HK-2 (cell line): ENCODE results near the gene NUP85.
"Not testable (repeated sequence)": the region's sequence is repeated elsewhere in the genome, so short reads cannot be mapped to it uniquely, and the experiment has no call there.

ENCODE experiments used
- DNase-seq: peaks from one replicate; pipeline ENCODE4 v3.0.0-alpha.2; 2018; ENCODE audit not compliant: unreplicated experiment

NUP85 gene

GRCh38 chr17:75241996-75242460 lies 36.5 kb downstream of the NUP85 start:
- no peak for DNase-seq

GRCh38 chr17:75242461-75243042 lies 37.1 kb downstream of the NUP85 start:
- no peak for DNase-seq

- no peak for DNase-seq
These were observed 38.8 kb downstream of the NUP85 start for GRCh38 chr17:75244133-75244866.

GRCh38 chr17:75245011-75245410 lies 39.5 kb downstream of the NUP85 start:
- no peak for DNase-seq

- no peak for DNase-seq
These were observed 40.9 kb downstream of the NUP85 start for GRCh38 chr17:75246404-75246803.

GRCh38 chr17:75249564-75249963 lies 44.1 kb downstream of the NUP85 start:
- no peak for DNase-seq

GRCh38 chr17:75250009-75250471 lies 44.6 kb downstream of the NUP85 start:
- no peak for DNase-seq

- DNase-seq, result no peak
These were observed 46.7 kb downstream of the NUP85 start for GRCh38 chr17:75252039-75252816.

GRCh38 chr17:75255954-75256698 lies 50.6 kb downstream of the NUP85 start:
- DNase-seq, result not testable (repeated sequence)

GRCh38 chr17:75257228-75257627 lies 51.7 kb downstream of the NUP85 start:
- not testable (repeated sequence) for DNase-seq

- DNase-seq, result no peak
These were observed 55.3 kb downstream of the NUP85 start for GRCh38 chr17:75260641-75261335.

- peak; percentile 95 for DNase-seq
These were observed 56.0 kb downstream of the NUP85 start, which contains the start of the genes GGA3 and MRPS7 for GRCh38 chr17:75261336-75262111. TSS of gene GGA3 (minus strand) at chr17:75261606. CDS start at chr17:75261587, 19 bp downstream. TSS of gene MRPS7 (plus strand) at chr17:75261879. CDS start at chr17:75261901, 22 bp downstream.

GRCh38 chr17:75262112-75262606 lies 56.7 kb downstream of the NUP85 start:
- DNase-seq, result no peak

- no peak for DNase-seq
These were observed 57.6 kb downstream of the NUP85 start for GRCh38 chr17:75263055-75263454.

GRCh38 chr17:75265614-75266315 lies 60.3 kb downstream of the NUP85 start:
- DNase-seq, result no peak

GRCh38 chr17:75266316-75267152 lies 61.1 kb downstream of the NUP85 start:
- no peak for DNase-seq

GRCh38 chr17:75267153-75267410 lies 61.6 kb downstream of the NUP85 start:
- DNase-seq, result no peak

GRCh38 chr17:75267411-75268232 lies 62.1 kb downstream of the NUP85 start:
- DNase-seq, result no peak
